ENCODE data around the gene GPR152.

- no peak for TF ChIP-seq EZH2phosphoT487 (IDR thresholded peaks at IDR 0.05; ENCODE audit: insufficient read depth, low read depth)
- no peak for TF ChIP-seq EZH2 (IDR thresholded peaks at IDR 0.05; ENCODE audit: insufficient read depth, poor library complexity, severe bottlenecking)
These were observed 14.2 kb downstream of the GPR152 start for GRCh38 chr11:67438158-67438902.
